Fibroblast of villous mesenchyme (primary cell): ENCODE measurements around the gene BRF1. TPM values are rescaled to one million over a fixed set of nuclear protein-coding genes. Genes with fewer than 3 reads are reported as not detected.

Experiments used
- DNase-seq: peaks from one replicate; pipeline ENCODE4 v3.0.0-alpha.2; 2010; ENCODE audit warnings: low read depth
- H3K4me3 ChIP-seq: 2 replicates; pipeline ENCODE4 v1.5.1; 2011; ENCODE audit warnings: low read depth, mild to moderate bottlenecking, low read length
- total RNA-seq: library from RNA; depleted of rRNA; stranded (reverse); fragments of >200 nt; gene quantifications from 2 replicates; pipeline ENCODE4 v1.2.3, GENCODE V29; 2012
- TF ChIP-seq, protein P1 (sequence below): IDR thresholded peaks from 2 replicates; pipeline ENCODE4 v1.5.1; 2012; ENCODE audit warnings: low read depth, mild to moderate bottlenecking, low read length; ENCODE audit not compliant: insufficient read depth

The BRF1 gene
- total RNA-seq, 1 donor: 32.8 TPM

DNA sequence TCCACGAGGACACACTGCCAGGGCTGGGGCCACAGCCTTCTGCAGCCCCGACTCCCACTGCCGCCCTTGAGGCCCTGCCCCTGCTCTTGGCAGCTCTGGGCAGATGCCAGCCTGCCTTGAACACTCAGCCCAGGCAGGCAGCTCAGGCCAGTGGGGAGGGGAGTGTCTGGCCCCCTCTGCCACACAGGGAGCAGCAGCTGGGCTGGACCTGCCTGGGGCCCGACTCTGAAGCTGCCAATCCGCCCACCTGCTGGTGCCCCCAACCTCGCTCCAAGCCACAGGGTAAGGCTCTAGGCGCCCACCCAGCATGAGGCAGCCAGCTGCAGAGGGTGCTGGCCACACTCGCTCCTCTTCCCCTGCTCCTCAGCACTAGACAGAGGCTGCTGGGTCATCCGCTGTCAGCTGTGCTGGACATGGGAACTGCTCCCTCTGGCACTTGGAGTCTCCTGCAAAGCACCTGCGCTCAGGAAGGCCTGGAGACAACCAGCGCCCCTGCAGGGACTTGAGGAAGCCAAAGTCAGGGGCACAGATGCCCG lies 95.1 kb downstream of the BRF1 start:
- no peak for DNase-seq
- TF ChIP-seq, protein P1, sequence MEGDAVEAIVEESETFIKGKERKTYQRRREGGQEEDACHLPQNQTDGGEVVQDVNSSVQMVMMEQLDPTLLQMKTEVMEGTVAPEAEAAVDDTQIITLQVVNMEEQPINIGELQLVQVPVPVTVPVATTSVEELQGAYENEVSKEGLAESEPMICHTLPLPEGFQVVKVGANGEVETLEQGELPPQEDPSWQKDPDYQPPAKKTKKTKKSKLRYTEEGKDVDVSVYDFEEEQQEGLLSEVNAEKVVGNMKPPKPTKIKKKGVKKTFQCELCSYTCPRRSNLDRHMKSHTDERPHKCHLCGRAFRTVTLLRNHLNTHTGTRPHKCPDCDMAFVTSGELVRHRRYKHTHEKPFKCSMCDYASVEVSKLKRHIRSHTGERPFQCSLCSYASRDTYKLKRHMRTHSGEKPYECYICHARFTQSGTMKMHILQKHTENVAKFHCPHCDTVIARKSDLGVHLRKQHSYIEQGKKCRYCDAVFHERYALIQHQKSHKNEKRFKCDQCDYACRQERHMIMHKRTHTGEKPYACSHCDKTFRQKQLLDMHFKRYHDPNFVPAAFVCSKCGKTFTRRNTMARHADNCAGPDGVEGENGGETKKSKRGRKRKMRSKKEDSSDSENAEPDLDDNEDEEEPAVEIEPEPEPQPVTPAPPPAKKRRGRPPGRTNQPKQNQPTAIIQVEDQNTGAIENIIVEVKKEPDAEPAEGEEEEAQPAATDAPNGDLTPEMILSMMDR: no peak
- H3K4me3 ChIP-seq: no peak overlapping the region

GRCh38 chr14:105204931-105205672 lies 95.7 kb downstream of the BRF1 start:
- no peak overlapping the region for H3K4me3 ChIP-seq
- TF ChIP-seq, protein P1: no peak
- DNase-seq: no peak

GRCh38 chr14:105204206-105204930 lies 96.4 kb downstream of the BRF1 start:
- H3K4me3 ChIP-seq: no peak overlapping the region
- TF ChIP-seq, protein P1: no peak
- DNase-seq: no peak

DNA sequence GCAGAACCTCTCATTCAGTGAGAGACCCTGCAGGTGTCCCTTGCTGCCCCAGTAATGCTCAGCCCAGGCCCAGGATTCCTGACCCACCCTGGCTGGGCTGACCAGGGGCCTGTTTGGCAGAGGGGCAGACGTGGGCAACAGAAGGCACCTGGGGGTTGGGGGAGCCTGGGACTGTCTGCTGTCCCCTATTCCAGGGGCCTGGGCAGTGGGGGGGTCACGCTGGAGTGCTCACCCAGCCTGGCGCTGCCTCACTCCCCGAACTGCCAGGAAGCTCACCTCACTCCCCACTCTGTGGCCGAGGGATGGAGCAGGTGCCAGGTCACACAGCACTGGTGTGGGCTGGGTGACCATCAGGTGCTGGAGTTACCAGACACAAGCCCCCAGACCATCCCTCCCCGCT lies 97.1 kb downstream of the BRF1 start:
- no peak for DNase-seq
- H3K4me3 ChIP-seq: no peak overlapping the region
- TF ChIP-seq, protein P1: no peak

DNA sequence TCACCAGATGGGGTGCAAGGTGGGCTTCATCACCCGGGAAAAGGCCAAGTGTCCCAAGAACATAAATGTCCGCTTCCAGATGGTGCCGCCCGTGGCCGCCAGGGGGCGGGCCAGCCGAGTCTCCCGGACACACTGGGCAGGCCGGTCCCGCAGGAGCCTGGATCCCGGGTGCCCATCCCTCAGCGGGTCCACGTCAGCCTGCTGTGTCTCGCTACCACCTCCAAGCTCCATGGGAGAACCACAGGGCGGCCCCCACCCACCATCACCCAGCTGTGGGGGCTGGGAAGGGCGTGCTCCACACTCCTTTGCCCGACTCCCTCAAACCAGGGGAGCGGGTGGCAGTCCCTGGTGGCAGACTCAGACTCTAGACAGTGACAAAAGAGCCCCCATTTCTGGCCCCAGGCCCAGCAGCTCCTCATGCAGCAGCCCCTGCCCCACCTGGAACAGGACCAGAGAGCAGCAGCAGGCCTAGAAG lies 97.7 kb downstream of the BRF1 start:
- peak; percentile 67 for DNase-seq
- TF ChIP-seq, protein P1: peak; percentile 79
- no peak overlapping the region for H3K4me3 ChIP-seq

DNA sequence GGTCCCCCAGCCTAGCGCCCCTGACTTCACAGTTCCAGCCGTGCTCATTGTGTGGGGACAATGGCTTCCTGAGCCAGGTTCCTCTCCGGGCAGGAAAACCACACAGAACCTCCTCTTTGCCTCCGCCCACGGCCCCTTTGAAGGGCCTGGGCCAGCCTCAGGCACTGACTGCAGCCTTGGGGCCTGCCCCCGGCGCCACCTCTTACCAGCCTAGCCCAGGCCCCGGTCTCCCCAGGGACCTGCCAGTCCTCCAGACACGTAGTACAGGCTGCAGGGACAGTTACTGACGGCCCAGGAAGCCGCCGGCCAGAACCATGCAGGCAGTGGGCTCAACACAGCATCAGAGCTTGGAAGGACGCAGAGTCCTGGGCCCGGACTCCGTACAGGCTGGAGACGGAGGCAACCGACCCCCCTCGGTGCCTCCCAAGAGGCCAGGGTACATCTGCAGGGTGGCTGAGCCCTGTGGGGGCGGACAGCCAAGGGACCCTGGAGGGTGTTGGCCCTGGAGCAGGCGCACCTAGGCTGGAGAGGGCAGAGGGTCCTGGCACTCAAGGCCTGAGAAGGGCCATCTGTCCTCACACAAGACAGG lies 98.8 kb downstream of the BRF1 start:
- no peak overlapping the region for H3K4me3 ChIP-seq
- TF ChIP-seq, protein P1: no peak
- no peak for DNase-seq
